A673 (cell line): ENCODE data around the gene BARHL1. TPM values are rescaled to one million over a fixed set of nuclear protein-coding genes. Genes with fewer than 3 reads are reported as not detected.

ENCODE experiments used
- BruUV-seq: library from RNA; stranded (reverse); fragments of 400-500 nt; replicated peaks from 2 replicates; lab custom pipeline; 2021; lab: Mats Ljungman, UMichigan
- CTCF ChIA-PET: fragments of 300-600 bp; sonication (Branson Sonifier 250); formaldehyde crosslinking; loops from one replicate; lab custom pipeline; 2022; ENCODE audit warnings: antibody characterized with exemption; lab: Charles Lee
- POLR2A ChIA-PET: fragments of 300-600 bp; sonication (Branson Sonifier 250); formaldehyde crosslinking; loops from one replicate; lab custom pipeline; 2022; ENCODE audit warnings: antibody characterized with exemption; ENCODE audit not compliant: low non-redundant PET; lab: Charles Lee
- DNase-seq: peaks from one replicate; pipeline ENCODE4 v3.0.0-alpha.2; 2015; ENCODE audit warnings: low spot score
- H3K27ac ChIP-seq: fragments of 200-600 bp; sonication (generic); 2 replicates; pipeline ENCODE4 v1.5.1; 2016; ENCODE audit warnings: mixed run types, low read depth, mild to moderate bottlenecking, mixed read lengths, antibody characterized with exemption, low read length; ENCODE audit not compliant: poor library complexity, severe bottlenecking
- H3K27me3 ChIP-seq: fragments of 200-600 bp; sonication (generic); replicated peaks from 2 replicates; pipeline ENCODE4 v1.6.1; 2017; ENCODE audit warnings: mixed run types, low read depth, mild to moderate bottlenecking, mixed read lengths, antibody characterized with exemption, low read length; ENCODE audit not compliant: insufficient read depth, poor library complexity
- H3K36me3 ChIP-seq: fragments of 200-600 bp; sonication (generic); 2 replicates; pipeline ENCODE4 v1.6.1; 2016; ENCODE audit warnings: mixed run types, mild to moderate bottlenecking, mixed read lengths, antibody characterized with exemption, low read length; ENCODE audit not compliant: insufficient read depth, poor library complexity, severe bottlenecking
- H3K4me1 ChIP-seq: fragments of 200-600 bp; sonication (generic); 2 replicates; pipeline ENCODE4 v1.6.1; 2017; ENCODE audit warnings: mixed run types, mild to moderate bottlenecking, mixed read lengths, antibody characterized with exemption, low read length; ENCODE audit not compliant: insufficient read depth, poor library complexity, severe bottlenecking
- H3K4me3 ChIP-seq: fragments of 200-600 bp; sonication (generic); 2 replicates; pipeline ENCODE4 v1.5.1; 2016; ENCODE audit warnings: low read depth, mixed run types, mild to moderate bottlenecking, mixed read lengths, low read length; ENCODE audit not compliant: poor library complexity, severe bottlenecking
- H3K9me3 ChIP-seq: fragments of 200-600 bp; sonication (generic); 2 replicates; pipeline ENCODE4 v1.6.1; 2016; ENCODE audit warnings: mixed run types, low read depth, mild to moderate bottlenecking, mixed read lengths, antibody characterized with exemption, low read length; ENCODE audit not compliant: poor library complexity, severe bottlenecking
- CTCF ChIP-seq: fragments of 300-800, 200-600 bp; sonication (generic); conservative IDR thresholded peaks from 2 replicates; pipeline ENCODE4 v1.5.1; 2017; ENCODE audit warnings: low read depth, mild to moderate bottlenecking, antibody characterized with exemption, low read length, moderate library complexity, mixed read lengths
- EZH2 ChIP-seq: fragments of 200-600 bp; sonication (generic); IDR thresholded peaks from 2 replicates; pipeline ENCODE4 v1.6.1; 2017; ENCODE audit warnings: borderline replicate concordance, low read depth, mild to moderate bottlenecking, mixed read lengths, antibody characterized with exemption, low read length; ENCODE audit not compliant: poor library complexity, severe bottlenecking
- intact Hi-C: fragments of 100-400 bp; cut with micrococcal nuclease; formaldehyde crosslinking; loops from one replicate; pipeline ENCODE4 v1.10.0; 2022; ENCODE audit not compliant: unreplicated experiment
- total RNA-seq: library from RNA; stranded (reverse); gene quantifications from 2 replicates; pipeline ENCODE4 v1.2.3, GENCODE V29; 2021

The BARHL1 gene
- total RNA-seq, 1 experiment from 2014 or later = not detected

GRCh38 chr9:132628746-132629145, 46.3 kb downstream of the BARHL1 start:
- CTCF ChIA-PET = no interaction called here
- no peaks in the 10 kb centered on the region for H3K4me1 ChIP-seq
- H3K36me3 ChIP-seq = peaks cover 38% of the 10 kb centered on the region
- TF ChIP-seq EZH2 (no peak), CTCF (no peak)
- no peak for DNase-seq
- no peak overlapping the region for H3K4me3 ChIP-seq
- no TSS peak for BruUV-seq
- no peak overlapping the region for H3K27ac ChIP-seq
- intact Hi-C loops = no loop called here
- H3K27me3 ChIP-seq = no peaks in the 10 kb centered on the region
- POLR2A ChIA-PET = no interaction called here
- H3K9me3 ChIP-seq = no peaks in the 10 kb centered on the region

GRCh38 chr9:132630116-132630515, 47.7 kb downstream of the BARHL1 start:
- Histone ChIP-seq H3K27me3 (no peaks in the 10 kb centered on the region), H3K4me3 (no peak overlapping the region), H3K36me3 (peaks cover 35% of the 10 kb centered on the region), H3K9me3 (no peaks in the 10 kb centered on the region), H3K4me1 (no peaks in the 10 kb centered on the region), H3K27ac (no peak overlapping the region)
- ChIA-PET CTCF (no interaction called here), POLR2A (no interaction called here)
- intact Hi-C loops = no loop called here
- TF ChIP-seq EZH2 (no peak), CTCF (no peak)
- DNase-seq = no peak
- no TSS peak for BruUV-seq

GRCh38 chr9:132630811-132631210, 48.4 kb downstream of the BARHL1 start:
- H3K27me3 ChIP-seq = no peaks in the 10 kb centered on the region
- ChIA-PET POLR2A (no interaction called here), CTCF (no interaction called here)
- H3K27ac ChIP-seq = no peak overlapping the region
- DNase-seq = no peak
- H3K36me3 ChIP-seq = peaks cover 33% of the 10 kb centered on the region
- H3K4me3 ChIP-seq = no peak overlapping the region
- H3K4me1 ChIP-seq = no peaks in the 10 kb centered on the region
- TF ChIP-seq EZH2 = no peak
- no peak for TF ChIP-seq CTCF
- intact Hi-C loops = no loop called here
- no TSS peak for BruUV-seq
- no peaks in the 10 kb centered on the region for H3K9me3 ChIP-seq
